Umbilical cord (tissue), 2 donors: Measurements from ENCODE around the gene ZNF638. TPM values are rescaled to one million over a fixed set of nuclear protein-coding genes. Genes with fewer than 3 reads are reported as not detected.
"Not testable (repeated sequence)": the region's sequence is repeated elsewhere in the genome, so short reads cannot be mapped to it uniquely, and the experiment has no call there.

Source experiments
- DNase-seq: peaks from one replicate; pipeline ENCODE4 v3.0.0-alpha.2; 2015; ENCODE audit warnings: low spot score
- total RNA-seq: library from RNA; depleted of rRNA; stranded (reverse); fragments of >200 nt; gene quantifications from one replicate; pipeline ENCODE4 v1.2.3, GENCODE V29; 2014; ENCODE audit warnings: low replicate concordance; ENCODE audit not compliant: insufficient read depth

ZNF638 gene, protein sequence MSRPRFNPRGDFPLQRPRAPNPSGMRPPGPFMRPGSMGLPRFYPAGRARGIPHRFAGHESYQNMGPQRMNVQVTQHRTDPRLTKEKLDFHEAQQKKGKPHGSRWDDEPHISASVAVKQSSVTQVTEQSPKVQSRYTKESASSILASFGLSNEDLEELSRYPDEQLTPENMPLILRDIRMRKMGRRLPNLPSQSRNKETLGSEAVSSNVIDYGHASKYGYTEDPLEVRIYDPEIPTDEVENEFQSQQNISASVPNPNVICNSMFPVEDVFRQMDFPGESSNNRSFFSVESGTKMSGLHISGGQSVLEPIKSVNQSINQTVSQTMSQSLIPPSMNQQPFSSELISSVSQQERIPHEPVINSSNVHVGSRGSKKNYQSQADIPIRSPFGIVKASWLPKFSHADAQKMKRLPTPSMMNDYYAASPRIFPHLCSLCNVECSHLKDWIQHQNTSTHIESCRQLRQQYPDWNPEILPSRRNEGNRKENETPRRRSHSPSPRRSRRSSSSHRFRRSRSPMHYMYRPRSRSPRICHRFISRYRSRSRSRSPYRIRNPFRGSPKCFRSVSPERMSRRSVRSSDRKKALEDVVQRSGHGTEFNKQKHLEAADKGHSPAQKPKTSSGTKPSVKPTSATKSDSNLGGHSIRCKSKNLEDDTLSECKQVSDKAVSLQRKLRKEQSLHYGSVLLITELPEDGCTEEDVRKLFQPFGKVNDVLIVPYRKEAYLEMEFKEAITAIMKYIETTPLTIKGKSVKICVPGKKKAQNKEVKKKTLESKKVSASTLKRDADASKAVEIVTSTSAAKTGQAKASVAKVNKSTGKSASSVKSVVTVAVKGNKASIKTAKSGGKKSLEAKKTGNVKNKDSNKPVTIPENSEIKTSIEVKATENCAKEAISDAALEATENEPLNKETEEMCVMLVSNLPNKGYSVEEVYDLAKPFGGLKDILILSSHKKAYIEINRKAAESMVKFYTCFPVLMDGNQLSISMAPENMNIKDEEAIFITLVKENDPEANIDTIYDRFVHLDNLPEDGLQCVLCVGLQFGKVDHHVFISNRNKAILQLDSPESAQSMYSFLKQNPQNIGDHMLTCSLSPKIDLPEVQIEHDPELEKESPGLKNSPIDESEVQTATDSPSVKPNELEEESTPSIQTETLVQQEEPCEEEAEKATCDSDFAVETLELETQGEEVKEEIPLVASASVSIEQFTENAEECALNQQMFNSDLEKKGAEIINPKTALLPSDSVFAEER (N-terminal part only)
- 169 TPM for total RNA-seq

DNA sequence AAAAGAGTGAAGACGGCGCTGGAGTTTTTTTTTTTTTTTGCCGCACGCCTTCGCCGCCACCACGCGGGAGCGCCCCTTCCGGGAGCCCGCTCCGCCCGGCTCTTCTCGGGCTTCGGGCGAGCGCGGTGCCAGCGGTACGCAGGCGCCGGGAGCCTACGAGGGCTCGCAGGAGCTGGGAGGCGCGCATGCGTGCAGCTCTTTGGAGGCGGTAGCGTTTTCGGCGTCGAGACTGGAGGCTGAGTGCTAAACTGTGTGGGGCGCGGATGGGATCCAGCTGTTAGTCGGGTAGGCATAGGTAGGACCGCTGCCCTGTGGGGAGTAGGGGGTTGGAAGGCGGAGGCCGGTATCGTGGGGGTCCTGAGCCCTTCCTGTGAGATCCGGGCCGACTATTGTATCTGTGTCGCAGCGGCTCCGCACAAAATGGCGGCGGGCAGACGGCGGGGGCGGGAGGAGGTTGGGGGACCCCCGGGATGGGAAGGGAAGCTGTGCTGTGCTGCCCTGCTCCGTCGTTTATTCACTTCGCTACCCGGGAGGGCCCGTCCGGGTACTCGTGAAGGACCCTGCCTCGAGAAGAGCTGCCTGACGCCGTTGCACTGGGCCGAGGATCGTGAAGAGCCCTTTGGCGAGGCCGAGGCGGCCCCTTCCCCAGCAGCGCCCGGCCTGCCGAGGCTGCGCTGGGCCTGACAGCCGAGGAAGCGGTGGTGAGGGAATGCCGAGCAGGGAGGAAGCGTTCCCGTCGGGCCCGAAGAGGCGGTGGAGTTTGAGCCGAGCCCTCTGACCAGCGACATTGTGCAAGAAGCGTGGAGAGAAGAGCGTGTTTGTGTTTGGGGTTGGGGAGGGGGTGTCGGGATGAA lies at the start of gene ZNF638:
TSS of gene ZNF638 (plus strand) at position 202 of the 854 bp plus-strand sequence. CDS start 17,173 bp downstream, outside the sequence.
- peak; percentile 97 for DNase-seq

DNA sequence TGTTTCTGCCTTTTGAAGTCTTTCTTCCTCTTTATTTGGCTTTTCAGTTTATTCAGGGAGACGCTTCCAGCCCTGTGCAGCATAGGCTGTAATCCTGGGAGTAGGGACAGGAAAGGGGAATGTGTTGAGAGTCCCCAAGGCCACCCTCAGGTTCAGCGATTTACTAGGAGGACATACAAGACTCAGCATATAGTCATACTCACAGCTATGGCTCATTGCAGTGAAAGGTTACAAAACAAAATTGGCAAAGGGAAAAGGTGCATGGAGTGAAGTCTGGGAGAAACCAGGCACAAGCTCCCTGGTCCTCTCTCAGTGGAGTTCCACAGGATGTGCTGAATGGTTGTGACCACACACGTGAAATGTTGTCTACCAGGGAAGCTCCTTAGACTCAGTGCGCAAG lies 49.6 kb upstream of the ZNF638 start:
- DNase-seq: no peak

DNA sequence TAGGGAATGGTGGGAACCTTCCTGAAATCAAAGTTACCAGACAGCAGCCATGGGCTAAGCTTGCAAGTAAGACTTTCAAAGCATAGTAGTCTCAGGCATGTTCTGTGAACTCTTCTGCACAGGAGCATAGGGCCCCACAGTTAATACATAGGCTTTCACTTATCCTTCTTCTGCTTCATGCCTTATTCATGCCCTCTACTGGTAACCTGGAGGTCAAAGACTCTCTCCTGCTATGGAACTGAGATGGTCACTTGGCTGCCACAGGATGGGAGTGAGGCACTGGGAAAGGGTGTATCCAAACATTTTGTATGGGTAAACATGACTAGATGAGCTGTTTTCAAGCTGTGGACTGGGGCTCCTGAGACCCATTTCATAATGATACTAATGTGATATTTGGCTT lies 49.1 kb upstream of the ZNF638 start:
- no peak for DNase-seq

DNA sequence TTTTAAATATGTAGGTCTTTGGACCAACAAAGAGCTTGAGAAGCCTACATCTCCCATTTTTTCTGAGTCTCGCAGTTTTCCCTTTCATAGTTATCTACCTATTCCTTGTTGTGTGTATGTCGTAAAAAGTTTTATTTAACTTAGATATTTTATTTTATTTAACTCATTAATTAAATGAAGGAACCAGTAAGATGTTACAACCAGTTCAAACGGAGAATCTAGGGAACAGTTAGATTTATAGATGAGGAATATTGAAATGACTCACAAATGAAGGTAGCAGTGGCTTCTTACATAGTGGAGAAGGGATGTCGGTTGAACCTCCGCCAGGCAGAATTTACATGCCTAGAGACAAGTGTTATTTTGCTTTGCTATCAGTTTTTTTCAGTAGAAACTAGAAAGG lies 48.5 kb upstream of the ZNF638 start:
- no peak for DNase-seq

DNA sequence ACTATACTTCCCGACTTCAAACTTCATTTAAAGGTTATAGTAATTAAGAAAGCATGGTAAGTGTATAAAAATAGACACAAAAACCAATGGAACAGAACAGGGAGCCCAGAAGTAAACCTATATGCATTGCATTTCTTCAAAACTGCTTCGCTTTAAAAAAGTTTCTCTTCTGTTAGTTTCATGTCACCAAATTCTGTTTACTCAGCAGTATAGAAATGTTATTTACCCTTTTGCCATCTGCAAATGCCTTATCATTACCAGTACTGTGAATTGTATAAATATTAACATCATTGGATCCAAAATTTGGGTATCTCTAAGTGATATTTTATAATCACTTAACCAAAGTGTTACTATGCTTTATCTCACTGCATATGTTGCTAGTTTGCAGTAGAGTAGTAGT lies 45.9 kb upstream of the ZNF638 start:
- DNase-seq: no peak

DNA sequence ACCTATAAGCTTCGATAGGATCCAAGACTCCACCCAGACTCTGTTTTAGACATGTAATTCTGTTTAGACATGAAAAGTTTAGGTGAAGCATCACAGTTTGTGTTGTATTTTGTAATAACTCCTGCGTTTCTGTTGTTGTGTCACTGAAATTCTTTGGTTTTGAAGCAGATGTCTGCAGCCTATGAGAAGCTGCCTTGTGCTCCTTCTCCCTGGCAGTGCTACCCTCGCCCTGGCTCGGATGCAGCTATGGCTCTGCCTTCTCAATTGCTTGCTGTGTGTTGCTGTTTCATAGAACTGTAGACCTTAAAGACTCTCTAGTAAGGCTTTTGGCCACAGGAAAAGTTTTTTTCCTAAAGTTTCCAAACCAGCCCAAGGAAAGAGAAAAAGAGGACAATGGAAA lies 40.2 kb upstream of the ZNF638 start:
- DNase-seq: no peak

DNA sequence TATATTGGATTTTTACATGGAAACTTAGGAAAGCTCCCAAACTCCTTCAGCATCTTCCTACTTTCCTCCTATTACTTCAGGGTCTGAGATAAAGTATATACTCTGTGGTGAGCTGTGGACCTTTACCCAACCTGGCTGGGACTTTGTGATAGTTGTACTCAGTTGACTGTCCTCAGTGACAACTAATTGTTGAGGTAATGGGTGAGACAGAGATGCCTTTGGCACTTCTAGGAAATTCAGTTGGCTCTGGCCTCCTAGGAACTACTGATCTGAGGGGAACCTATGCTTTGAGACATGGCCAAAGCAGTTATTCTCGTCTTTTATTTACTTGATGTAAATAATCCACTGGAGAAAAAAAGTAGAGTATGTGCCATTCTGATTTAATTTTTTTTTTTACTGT lies 39.4 kb upstream of the ZNF638 start:
- no peak for DNase-seq

DNA sequence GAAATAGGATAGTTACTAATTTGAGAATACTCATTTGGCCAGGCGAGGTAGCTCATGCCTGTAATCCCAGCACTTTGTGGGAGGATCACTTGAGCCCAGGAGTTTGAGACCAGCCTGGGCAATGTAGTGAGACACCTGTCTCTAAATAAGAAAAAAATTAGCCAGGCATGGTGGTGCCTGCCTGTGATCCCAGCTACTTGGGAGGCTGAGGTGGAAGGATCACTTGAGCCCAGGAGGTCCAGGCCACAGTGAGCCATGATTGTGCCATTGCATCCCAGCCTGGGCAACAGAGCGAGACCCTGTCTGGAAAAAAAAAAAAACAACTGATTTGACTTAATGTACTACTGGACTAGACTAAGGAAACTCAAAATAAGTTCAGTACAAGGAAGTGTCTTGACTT lies 32.7 kb upstream of the ZNF638 start:
- DNase-seq: no peak

DNA sequence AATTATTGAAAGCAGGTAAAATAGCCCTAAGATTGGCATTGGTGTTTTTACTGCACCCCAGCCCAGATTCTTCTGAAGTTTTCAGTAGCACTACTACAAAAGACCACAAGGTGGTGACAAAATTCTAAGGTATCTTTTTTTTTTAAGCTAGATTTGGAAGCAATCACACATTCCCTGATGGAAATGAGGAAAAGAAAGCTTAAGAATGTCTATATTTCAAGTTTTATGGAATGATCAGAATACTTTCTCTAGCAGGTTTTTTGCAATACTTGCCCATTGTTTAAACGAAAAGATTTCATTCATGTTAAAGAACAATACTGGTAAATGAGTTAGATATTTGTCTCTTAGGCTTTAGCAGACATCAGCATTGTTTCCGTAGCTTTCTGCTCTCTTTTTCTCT lies 32.1 kb upstream of the ZNF638 start:
- peak; percentile 40 for DNase-seq

DNA sequence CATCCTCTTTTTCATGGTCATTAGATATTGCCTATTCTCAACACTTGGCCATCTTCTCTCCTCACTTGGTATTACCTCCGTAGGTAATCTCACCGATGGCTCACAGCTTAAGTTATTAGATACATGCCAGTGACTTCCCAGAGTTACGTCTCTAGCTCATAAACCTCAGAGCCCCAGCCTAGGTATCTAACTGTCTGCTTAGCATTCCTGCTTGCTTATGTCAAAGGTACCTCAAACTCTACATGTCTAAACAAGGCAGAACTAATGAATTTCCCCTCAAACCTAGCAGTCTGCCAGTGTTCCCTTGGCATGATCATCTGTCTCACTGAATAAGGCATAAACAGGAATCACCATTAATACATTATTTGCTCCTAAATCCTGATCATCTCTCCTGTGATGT lies 27.7 kb upstream of the ZNF638 start:
- no peak for DNase-seq

DNA sequence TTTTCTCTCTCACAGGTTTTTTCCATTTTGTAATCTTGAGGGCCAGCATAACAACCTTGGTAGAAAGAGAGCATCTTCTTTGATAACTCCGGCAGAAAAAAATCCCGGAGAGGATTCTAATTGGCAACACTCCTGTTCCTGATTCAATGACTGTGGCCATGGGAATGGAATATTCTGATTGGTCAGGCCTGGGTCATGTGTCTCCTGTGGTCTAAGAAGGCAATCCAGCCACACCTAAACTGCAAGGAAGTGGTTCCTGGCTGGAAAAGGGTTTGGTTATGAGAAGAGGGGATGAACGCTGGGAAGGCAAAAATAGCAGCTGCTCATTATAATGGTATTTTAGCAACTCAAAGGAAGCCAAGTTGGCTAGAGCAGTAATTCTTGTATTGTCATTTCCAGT lies 24.8 kb upstream of the ZNF638 start:
- DNase-seq: no peak

DNA sequence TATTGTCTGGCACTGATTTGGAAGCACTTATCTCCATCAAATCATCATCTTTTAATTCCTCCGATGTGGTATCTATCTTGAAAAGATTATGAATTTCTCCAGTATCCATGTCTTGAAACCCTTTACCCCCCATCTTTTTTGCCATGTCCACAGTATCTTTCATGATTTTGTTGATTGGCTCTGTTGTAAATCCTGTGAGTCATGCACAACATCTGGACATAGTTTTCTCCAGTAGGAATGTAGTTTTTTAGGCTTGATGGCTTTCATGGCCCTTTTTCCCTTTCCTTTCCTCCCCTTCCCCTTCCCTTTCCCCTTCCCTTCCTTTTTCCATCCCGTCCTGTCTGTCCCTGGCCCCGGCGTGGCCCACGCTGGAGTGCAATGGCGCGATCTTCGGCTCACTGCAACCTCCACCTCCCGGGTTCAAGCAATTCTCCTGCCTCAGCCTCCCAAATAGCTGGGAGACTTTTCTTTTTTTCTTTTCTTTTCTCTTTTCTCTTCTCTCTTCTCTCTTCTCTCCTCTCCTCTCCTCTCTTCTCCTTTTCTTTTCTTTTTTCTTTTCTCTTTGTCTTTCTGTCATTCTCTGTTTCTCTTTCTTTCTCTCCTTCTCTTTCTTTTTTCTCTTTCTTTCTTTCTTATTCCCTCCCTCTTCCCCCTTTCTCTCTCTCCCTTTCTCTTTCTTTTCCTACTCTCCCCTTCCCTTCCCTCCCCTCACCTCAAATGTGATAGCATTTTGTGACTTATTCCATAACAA lies 18.4 kb upstream of the ZNF638 start:
- DNase-seq: no peak

DNA sequence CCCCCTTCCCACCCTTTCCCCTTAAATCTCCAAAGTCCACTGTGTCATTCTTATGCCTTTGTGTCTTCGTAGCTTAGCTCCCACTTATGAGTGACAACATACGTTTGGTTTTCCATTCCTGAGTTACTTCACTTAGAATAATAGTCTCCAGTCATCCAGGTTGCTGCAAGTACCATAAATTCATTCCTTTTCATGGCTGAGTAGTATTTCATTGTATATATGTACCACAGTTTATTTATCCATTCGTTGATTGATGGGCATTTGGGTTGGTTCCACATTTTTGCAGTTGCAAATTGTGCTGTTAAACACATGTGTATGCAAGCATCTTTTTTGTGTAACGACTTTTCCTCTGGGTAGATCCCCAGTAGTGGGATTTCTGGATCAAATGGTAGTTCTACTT lies 14.5 kb upstream of the ZNF638 start:
- DNase-seq: no peak

DNA sequence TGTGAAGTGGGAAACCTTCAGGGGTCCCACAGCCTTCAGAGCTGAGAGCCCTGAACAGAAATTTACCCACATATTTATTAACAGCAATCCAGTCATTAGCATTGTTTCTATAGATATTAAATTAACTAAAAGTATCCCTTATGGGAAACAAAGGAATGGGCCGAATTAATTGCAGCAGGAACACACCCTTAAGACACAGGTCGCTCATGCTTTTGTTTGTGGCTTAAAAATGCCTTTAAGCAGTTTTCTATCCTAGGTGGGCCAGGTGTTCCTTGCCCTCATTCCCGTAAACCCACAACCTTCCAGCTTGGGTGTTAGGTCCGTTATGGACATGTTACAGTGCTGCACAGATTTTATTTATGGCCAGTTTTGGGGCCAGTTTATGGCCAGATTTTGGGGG lies 13.7 kb upstream of the ZNF638 start:
- DNase-seq: not testable (repeated sequence)

DNA sequence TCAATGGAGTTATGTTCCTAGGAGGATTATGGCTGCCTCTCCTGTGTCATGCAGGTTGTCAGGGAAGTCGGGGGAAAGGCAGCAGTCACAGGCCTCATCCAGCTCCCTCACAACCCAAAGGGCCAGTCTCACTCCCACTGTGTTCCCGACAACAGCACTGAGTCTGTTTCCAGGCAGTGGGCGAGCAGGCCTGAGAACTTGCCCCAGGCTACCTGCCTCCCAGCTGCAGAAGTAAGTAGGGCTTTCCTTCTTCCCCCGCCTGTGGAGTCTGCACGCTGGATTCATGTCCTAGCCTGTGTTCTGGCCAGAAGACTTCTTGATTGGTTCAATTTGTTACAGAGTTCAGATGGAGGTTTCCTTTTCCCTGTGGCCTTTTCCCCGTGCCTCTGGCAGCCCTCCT lies 8.2 kb upstream of the ZNF638 start:
- no peak for DNase-seq

DNA sequence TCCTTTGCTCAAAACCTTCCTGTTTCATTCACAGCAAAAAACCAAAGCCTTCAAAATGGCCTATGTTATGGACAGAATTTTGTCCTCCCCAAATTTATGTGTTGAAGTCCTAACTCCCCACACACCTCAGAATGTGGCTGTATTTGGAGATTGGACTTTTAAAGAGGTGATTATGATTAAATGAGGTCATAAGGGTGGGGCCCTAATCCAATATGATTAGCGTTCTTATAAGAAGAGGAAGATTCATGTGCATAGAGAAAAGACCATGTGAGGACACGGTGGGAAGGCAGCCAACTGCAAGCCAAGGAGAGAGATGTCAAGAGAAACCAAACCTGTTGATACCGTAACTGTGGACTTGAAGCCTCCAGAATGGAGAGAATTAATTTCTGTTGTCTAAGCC lies 4.6 kb upstream of the ZNF638 start:
- DNase-seq: no peak

DNA sequence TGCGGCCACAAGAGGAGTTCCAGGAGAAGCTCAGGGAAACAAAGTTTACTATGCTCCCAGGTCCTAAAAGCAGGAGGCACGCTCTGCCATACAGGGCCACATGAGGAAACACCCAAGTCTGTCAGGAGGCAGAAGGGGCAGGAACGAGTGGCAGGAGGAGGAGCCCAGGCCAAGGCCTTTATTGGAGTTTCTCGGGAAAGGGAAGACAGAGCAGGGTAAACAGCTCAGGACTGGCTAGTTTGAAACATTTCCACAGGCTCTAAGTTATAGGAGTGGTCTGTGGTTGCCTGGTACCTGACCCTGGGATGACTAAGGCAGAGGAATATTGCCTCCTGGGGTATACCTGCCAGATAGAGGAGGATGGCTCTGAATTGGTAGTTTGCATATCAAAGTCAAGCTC lies 3.7 kb upstream of the ZNF638 start:
- DNase-seq: no peak

DNA sequence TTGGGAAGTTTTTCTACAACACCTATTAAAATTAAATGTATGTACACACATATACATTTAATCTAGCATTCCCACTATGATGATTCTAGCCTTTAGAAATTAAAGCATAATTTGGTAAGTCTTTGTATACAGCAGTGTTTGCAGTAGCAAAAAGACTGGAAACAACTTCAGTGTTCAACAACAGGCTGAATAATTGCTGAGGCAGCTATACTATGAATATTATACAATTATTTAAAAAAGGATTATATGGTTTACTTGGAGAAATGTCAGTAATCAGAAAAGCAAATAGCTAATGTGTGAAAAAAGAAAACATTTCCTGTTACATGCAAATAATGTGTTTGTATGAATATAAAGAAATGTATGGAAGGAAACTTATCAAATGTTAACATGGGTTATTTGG lies 1.4 kb upstream of the ZNF638 start:
- DNase-seq: no peak

DNA sequence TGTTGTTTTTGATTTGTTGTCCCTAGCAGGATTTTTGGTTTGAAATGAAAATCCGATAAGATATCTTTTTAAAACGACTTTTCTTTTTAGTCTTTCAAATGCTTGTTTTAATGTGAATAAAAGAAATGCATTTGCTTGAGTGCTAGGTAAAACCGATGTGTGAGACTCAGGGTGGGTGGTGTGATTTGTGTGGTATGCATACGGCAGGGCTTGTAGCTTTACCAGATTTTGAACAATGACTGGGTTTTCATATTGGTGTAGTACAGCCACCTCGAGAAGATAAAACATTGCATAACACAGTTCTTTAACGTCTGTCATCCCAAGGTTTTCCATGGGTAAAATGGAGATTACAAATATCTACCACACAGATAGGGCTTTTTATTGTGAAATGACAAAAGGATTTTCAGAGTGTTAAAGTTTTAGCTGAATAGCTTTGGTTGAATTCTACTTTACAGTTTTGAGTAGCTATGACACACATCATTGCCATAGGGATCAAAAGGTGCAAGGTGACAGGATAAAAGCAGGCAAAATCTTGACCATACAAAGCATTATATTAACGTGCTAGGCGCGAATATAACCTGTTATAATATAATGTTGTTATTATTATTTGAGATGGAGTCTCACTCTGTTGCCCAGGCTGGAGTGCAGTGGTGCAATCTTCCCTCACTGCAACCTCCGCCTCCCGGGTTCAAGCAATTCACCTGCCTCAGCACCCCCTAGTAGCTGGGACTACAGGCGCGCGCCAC lies 824 bp upstream of the ZNF638 start:
- DNase-seq: no peak

DNA sequence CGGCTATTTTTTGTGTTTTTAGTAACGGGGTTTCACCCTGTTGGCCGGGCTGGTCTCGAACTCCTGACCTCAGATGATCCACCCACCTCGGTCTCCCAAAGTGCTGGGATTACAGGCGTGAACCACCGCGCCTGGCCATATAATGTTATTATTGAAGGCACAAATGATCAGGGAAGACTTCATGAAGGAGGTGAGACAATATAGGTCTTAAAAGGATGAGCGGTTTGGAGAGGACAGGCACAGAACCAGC lies 326 bp upstream of the ZNF638 start:
- not testable (repeated sequence) for DNase-seq
